A549 (cell line): ENCODE measurements around the gene GTF3C1. TPM values are rescaled to one million over a fixed set of nuclear protein-coding genes. Genes with fewer than 3 reads are reported as not detected.

Experiments
- ATAC-seq, 2 experiments: fragments of 200-7000 bp in 1 of 2; fragments of >200 bp in 1 of 2; cut with Nextera tagmentation in 1 of 2; cut with Tn5 transposase in 1 of 2; 3 replicates each; pipeline versions ENCODE4 v1.8.0 to v1.9.1; 2018 to 2020; ENCODE audit warnings: mild to moderate bottlenecking in 1 of 2, moderate library complexity in 1 of 2
- CTCF ChIA-PET: fragments of 300-600 bp; sonication (Branson Sonifier 250); formaldehyde crosslinking; extraction: SDS; loops from one replicate; lab custom pipeline; 2021; ENCODE audit warnings: antibody characterized with exemption, inconsistent platforms; lab: Yijun Ruan, JAX
- POLR2A ChIA-PET: fragments of 350-600 bp; formaldehyde crosslinking; extraction: SDS; loops from one replicate; lab custom pipeline; 2021; ENCODE audit warnings: antibody characterized with exemption, inconsistent platforms; lab: Yijun Ruan, JAX
- DNase-seq, 2 experiments: peaks; one replicate each; pipeline versions ENCODE4 v3.0.0 to v3.0.0-alpha.2; 2011 to 2016; ENCODE audit warnings: low read depth in 1 of 2, low spot score in 1 of 2
- FAIRE-seq: peaks from 2 replicates; lab custom pipeline; 2011; peaks lifted over from hg19 to GRCh38; lab: Jason Lieb, UNC
- H3K27ac ChIP-seq, 2 experiments: fragments of >200 bp; sonication (Bioruptor Twin); formaldehyde crosslinking; 3 replicates each; pipeline ENCODE4 v1.5.1; 2016 to 2017
- H3K4me1 ChIP-seq: fragments of >200 bp; sonication (Bioruptor Twin); formaldehyde crosslinking; 3 replicates; pipeline ENCODE4 v1.6.1; 2016
- H3K4me2 ChIP-seq: fragments of >200 bp; sonication (Bioruptor Twin); formaldehyde crosslinking; 3 replicates; pipeline ENCODE4 v1.6.1; 2016
- H3K4me3 ChIP-seq: fragments of >200 bp; sonication (Bioruptor Twin); formaldehyde crosslinking; 3 replicates; pipeline ENCODE4 v1.5.1; 2016
- H3K9me3 ChIP-seq: fragments of >200 bp; sonication (Bioruptor Twin); formaldehyde crosslinking; 3 replicates; pipeline ENCODE4 v1.6.1; 2016
- CHD4 ChIP-seq: fragments of 200-600 bp; sonication (generic); IDR thresholded peaks from 2 replicates; pipeline ENCODE4 v1.6.1; 2016; ENCODE audit warnings: antibody characterized with exemption, mild to moderate bottlenecking, borderline replicate concordance
- EHF ChIP-seq: fragments of 250-450 bp; sonication (Bioruptor Pico); IDR thresholded peaks from 2 replicates; pipeline ENCODE4 v1.5.0; 2020; ENCODE audit warnings: mild to moderate bottlenecking
- EHMT2 ChIP-seq: fragments of 200-600 bp; sonication (generic); IDR thresholded peaks from 2 replicates; pipeline ENCODE4 v1.6.1; 2016; ENCODE audit warnings: antibody characterized with exemption, low read depth, mild to moderate bottlenecking, moderate library complexity
- ESRRA ChIP-seq: fragments of 150-350 bp; IDR thresholded peaks from 2 replicates; pipeline ENCODE4 v1.6.1; 2014; ENCODE audit warnings: mild to moderate bottlenecking, low read length, borderline replicate concordance
- HEYL ChIP-seq: fragments of 250-450 bp; sonication (Bioruptor Pico); IDR thresholded peaks from 2 replicates; pipeline ENCODE4 v1.8.0; 2021; ENCODE audit warnings: mild to moderate bottlenecking, moderate library complexity
- HOXA7 ChIP-seq: fragments of 250-450 bp; sonication (Bioruptor Pico); IDR thresholded peaks from 2 replicates; pipeline ENCODE4 v1.5.0; 2020; ENCODE audit warnings: mild to moderate bottlenecking, moderate library complexity
- HOXB13 ChIP-seq: fragments of 250-450 bp; sonication (Bioruptor Pico); IDR thresholded peaks from 2 replicates; pipeline ENCODE4 v1.5.0; 2020; ENCODE audit warnings: low read depth, mild to moderate bottlenecking, moderate library complexity
- JUNB ChIP-seq: fragments of >200 bp; sonication (Bioruptor Twin); formaldehyde crosslinking; IDR thresholded peaks from 2 replicates; pipeline ENCODE4 v1.6.1; 2016
- RFX5 ChIP-seq: fragments of 450-650 bp; IDR thresholded peaks from 2 replicates; pipeline ENCODE4 v1.7.1; 2014; ENCODE audit warnings: antibody characterized with exemption, mild to moderate bottlenecking, moderate library complexity
- TFCP2L1 ChIP-seq: fragments of 250-450 bp; sonication (Bioruptor Pico); IDR thresholded peaks from 2 replicates; pipeline ENCODE4 v1.5.0; 2021; ENCODE audit warnings: mild to moderate bottlenecking
- WGBS: methylation state at CpG from one replicate; pipeline ENCODE4 v1.1.6; 2017; ENCODE audit errors: missing lambda C conversion rate; 5-methylcytosine and 5-hydroxymethylcytosine counted together
- polyA plus RNA-seq, 4 experiments: library from polyadenylated mRNA; depleted of rRNA in 3 of 4; stranded (reverse); fragments of >200 nt; fragmentation: RNase III in 1 of 4; extraction: RNeasy Plus Mini Kit Qiagen cat#74134 plus additional on column Dnase treatment in 1 of 4; gene quantifications; 2 replicates in 3 of 4; 3 replicates in 1 of 4; pipeline ENCODE4 v1.2.3, GENCODE V29; 2011 to 2017
- TF ChIP-seq, protein P1 (sequence below): fragments of 250-450 bp; sonication (Bioruptor Pico); IDR thresholded peaks from 2 replicates; pipeline ENCODE4 v1.5.0; 2020; ENCODE audit warnings: low read depth, mild to moderate bottlenecking, moderate library complexity
- TF ChIP-seq, protein P2 (sequence below): fragments of 250-450 bp; sonication (Bioruptor Pico); IDR thresholded peaks from 2 replicates; pipeline ENCODE4 v1.5.0; 2021; ENCODE audit warnings: mild to moderate bottlenecking, moderate library complexity, borderline replicate concordance

The GTF3C1 gene
- polyA plus RNA-seq, 2 of the 4 experiments (the other 2 are of a cell fraction): 41.6 to 54.2 TPM

GRCh38 chr16:27413956-27414355, 135.8 kb downstream of the GTF3C1 start:
- H3K27ac ChIP-seq: no peak overlapping the region
- CTCF ChIA-PET: no interaction called here
- POLR2A ChIA-PET: no interaction called here
- H3K4me1 ChIP-seq: no peaks in the 10 kb centered on the region
- H3K4me2 ChIP-seq: no peak overlapping the region
- peaks cover 10% of the 10 kb centered on the region; the same call in 2 of the 3 replicates for H3K9me3 ChIP-seq
- ATAC-seq (no peak), DNase-seq (no peak), FAIRE-seq (no peak)
- no peak overlapping the region for H3K4me3 ChIP-seq
- WGBS: 16% methylated on average over 2 of the region's 2 CpGs
- TF ChIP-seq JUNB (no peak), TFCP2L1 (CRISPR knock-in tag) (no peak), EHMT2 (no peak), HOXB13 (CRISPR knock-in tag) (no peak), ESRRA (no peak), RFX5 (no peak), EHF (CRISPR knock-in tag) (no peak)
- TF ChIP-seq, protein P1, sequence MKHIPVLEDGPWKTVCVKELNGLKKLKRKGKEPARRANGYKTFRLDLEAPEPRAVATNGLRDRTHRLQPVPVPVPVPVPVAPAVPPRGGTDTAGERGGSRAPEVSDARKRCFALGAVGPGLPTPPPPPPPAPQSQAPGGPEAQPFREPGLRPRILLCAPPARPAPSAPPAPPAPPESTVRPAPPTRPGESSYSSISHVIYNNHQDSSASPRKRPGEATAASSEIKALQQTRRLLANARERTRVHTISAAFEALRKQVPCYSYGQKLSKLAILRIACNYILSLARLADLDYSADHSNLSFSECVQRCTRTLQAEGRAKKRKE (CRISPR knock-in tag): no peak

DNA sequence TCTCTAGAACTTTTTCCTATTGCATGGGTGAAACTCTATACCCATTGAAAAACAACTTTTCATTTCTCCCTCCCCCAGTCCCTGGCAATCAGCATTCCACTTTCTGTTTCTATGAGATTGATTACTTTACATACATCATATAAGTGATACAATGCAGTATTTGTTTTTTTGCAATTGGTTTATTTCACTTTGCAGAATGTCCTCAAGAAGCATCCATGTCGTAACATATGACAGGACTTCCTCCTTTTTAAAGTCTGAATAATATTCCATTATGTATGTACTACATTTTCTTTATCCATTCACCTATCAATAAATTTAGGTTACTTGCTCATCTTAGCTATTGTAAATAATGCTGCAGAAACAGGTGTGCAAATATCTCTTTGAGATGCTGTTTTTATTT, 139.0 kb downstream of the GTF3C1 start:
- DNase-seq: no peak
- CTCF ChIA-PET: interaction anchor here (0.6 kb wide), 1 partner anchor 231 kb away, joined by 4 read pairs; no protein-coding TSS in a partner anchor
- no peak for ATAC-seq
- Histone ChIP-seq H3K27ac (no peak overlapping the region), H3K4me2 (no peak overlapping the region), H3K4me3 (no peak overlapping the region), H3K4me1 (peaks cover 4% of the 10 kb centered on the region; the same call in 1 of the 3 replicates), H3K9me3 (peaks cover 10% of the 10 kb centered on the region; the same call in 2 of the 3 replicates)
- peak; percentile 32 for FAIRE-seq
- 9% methylated on average over 1 of the region's 1 CpG for WGBS
- TF ChIP-seq CHD4 (no peak), RFX5 (no peak), HOXA7 (CRISPR knock-in tag) (no peak), HEYL (CRISPR knock-in tag) (no peak)
- TF ChIP-seq, protein P2, sequence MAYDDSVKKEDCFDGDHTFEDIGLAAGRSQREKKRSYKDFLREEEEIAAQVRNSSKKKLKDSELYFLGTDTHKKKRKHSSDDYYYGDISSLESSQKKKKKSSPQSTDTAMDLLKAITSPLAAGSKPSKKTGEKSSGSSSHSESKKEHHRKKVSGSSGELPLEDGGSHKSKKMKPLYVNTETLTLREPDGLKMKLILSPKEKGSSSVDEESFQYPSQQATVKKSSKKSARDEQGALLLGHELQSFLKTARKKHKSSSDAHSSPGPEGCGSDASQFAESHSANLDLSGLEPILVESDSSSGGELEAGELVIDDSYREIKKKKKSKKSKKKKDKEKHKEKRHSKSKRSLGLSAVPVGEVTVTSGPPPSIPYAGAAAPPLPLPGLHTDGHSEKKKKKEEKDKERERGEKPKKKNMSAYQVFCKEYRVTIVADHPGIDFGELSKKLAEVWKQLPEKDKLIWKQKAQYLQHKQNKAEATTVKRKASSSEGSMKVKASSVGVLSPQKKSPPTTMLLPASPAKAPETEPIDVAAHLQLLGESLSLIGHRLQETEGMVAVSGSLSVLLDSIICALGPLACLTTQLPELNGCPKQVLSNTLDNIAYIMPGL (CRISPR knock-in tag): no peak
- POLR2A ChIA-PET: no interaction called here

Other genes starting within 250 kb of the GTF3C1 start
- 14.4 and 19.9 TPM in 2 replicates for gene IL4R, start 235.9 kb downstream of the GTF3C1 start, polyA plus RNA-seq (2011; rRNA removed)
- 16.9 to 21.5 TPM (median 19.3 TPM) in 3 replicates for gene IL4R, start 235.9 kb downstream of the GTF3C1 start, polyA plus RNA-seq (2017; fragmentation: RNase III; extraction: RNeasy Plus Mini Kit Qiagen cat#74134 plus additional on column Dnase treatment)
- gene IL21R, start 147.7 kb downstream of the GTF3C1 start, polyA plus RNA-seq (2011; rRNA removed): 0.07 and 0.09 TPM in 2 replicates
- 0.04 TPM in 3 replicates for gene IL21R, start 147.7 kb downstream of the GTF3C1 start, polyA plus RNA-seq (2017; fragmentation: RNase III; extraction: RNeasy Plus Mini Kit Qiagen cat#74134 plus additional on column Dnase treatment)
- gene KATNIP, start 231 bp upstream of the GTF3C1 start, polyA plus RNA-seq (2011; rRNA removed): 27.1 and 27.9 TPM in 2 replicates
- 12.8 to 13.5 TPM (median 13.4 TPM) in 3 replicates for gene KATNIP, start 231 bp upstream of the GTF3C1 start, polyA plus RNA-seq (2017; fragmentation: RNase III; extraction: RNeasy Plus Mini Kit Qiagen cat#74134 plus additional on column Dnase treatment)